Measurements from ENCODE around the gene SECISBP2L. TPM values are rescaled to one million over a fixed set of nuclear protein-coding genes. Genes with fewer than 3 reads are reported as not detected.

SECISBP2L gene
- total and polyA plus RNA-seq, 11 donors = 8.8 to 52.4 (median 36.8) TPM

DNA sequence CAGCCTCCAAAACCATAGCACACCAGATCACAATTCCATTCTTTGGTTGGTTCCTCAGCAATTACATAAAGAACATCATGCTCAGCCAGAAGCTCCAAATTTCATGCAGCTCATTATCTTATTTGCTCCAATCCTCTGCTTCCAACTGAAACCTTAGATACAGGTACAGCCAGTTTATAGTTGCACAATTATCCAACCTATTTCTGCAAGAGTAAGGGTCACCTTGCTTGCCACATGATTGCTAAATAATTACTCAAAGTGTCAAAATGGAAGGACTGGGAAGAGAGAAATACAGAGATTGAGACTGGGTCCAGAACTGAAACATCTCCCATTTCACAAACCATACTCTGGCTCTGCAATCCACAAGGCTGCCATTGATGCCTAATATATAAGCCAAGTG lies 59.1 kb downstream of the SECISBP2L start:
- intact Hi-C loops (cut with DNase I) = no loop called here
- ATAC-seq = no peak
- peaks cover 0 to 44% (median 35%) of the 10 kb centered on the region in 9 donors for H3K36me3 ChIP-seq
- H3K4me1 ChIP-seq = peaks cover 0 to 21% (median 8%) of the 10 kb centered on the region in 12 donors
- no peak overlapping the region for H3K27ac ChIP-seq
- no peaks in the 10 kb centered on the region for H3K27me3 ChIP-seq
- DNase-seq = no peak
- H3K9me3 ChIP-seq = no peaks in the 10 kb centered on the region
- TF ChIP-seq, protein P1, sequence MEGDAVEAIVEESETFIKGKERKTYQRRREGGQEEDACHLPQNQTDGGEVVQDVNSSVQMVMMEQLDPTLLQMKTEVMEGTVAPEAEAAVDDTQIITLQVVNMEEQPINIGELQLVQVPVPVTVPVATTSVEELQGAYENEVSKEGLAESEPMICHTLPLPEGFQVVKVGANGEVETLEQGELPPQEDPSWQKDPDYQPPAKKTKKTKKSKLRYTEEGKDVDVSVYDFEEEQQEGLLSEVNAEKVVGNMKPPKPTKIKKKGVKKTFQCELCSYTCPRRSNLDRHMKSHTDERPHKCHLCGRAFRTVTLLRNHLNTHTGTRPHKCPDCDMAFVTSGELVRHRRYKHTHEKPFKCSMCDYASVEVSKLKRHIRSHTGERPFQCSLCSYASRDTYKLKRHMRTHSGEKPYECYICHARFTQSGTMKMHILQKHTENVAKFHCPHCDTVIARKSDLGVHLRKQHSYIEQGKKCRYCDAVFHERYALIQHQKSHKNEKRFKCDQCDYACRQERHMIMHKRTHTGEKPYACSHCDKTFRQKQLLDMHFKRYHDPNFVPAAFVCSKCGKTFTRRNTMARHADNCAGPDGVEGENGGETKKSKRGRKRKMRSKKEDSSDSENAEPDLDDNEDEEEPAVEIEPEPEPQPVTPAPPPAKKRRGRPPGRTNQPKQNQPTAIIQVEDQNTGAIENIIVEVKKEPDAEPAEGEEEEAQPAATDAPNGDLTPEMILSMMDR (IDR thresholded peaks at IDR 0.05) = no peak
- no peak for TF ChIP-seq POLR2A (IDR thresholded peaks at IDR 0.05)
- H3K4me3 ChIP-seq = no peak overlapping the region

GRCh38 chr15:48986240-48986639 lies 60.0 kb downstream of the SECISBP2L start:
- peaks cover 0 to 35% (median 26%) of the 10 kb centered on the region in 9 donors for H3K36me3 ChIP-seq
- peaks cover 0 to 21% (median 8%) of the 10 kb centered on the region in 12 donors for H3K4me1 ChIP-seq
- H3K4me3 ChIP-seq = no peak overlapping the region
- TF ChIP-seq, protein P1 (IDR thresholded peaks at IDR 0.05) = no peak
- no peak for TF ChIP-seq POLR2A (IDR thresholded peaks at IDR 0.05)
- H3K9me3 ChIP-seq = no peaks in the 10 kb centered on the region
- DNase-seq (no peak), ATAC-seq (no peak)
- 85 to 92% (median 88%) methylated on average over 5 of the region's 5 CpGs for WGBS, 4 donors
- H3K27ac ChIP-seq = no peak overlapping the region
- H3K27me3 ChIP-seq = no peaks in the 10 kb centered on the region
- intact Hi-C loops (cut with DNase I) = no loop called here

DNA sequence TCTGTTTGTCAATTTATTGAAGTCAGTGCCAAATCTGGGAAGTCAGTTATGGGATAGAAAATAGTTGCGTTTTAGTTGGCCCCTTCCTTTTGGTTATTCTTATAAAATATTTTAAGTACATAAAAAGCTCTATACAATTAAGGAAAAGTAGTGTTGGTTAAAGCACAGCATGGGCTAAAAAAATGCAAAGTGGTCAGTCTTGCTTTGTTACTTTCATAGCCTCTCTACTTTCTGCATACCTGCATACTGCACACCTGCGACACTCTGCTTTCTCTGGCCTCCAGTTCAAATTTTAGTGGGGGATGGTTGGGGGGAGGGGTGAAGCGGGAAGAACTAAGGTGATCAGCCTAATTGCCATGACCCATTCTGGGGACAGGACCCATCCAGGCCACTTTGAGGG lies 60.7 kb downstream of the SECISBP2L start:
- Histone ChIP-seq H3K4me1 (peaks cover 0 to 21% (median 8%) of the 10 kb centered on the region in 12 donors), H3K27ac (peak overlapping the region in 1 of 12 donors; percentile 52), H3K4me3 (no peak overlapping the region), H3K9me3 (no peaks in the 10 kb centered on the region), H3K36me3 (peaks cover 0 to 28% (median 19%) of the 10 kb centered on the region in 9 donors), H3K27me3 (no peaks in the 10 kb centered on the region)
- ATAC-seq (no peak), DNase-seq (no peak)
- WGBS, 4 donors = 81 to 89% (median 85%) methylated on average over 3 of the region's 3 CpGs
- TF ChIP-seq, protein P1 (IDR thresholded peaks at IDR 0.05) = no peak
- TF ChIP-seq POLR2A (IDR thresholded peaks at IDR 0.05) = no peak
- intact Hi-C loops (cut with DNase I) = no loop called here

GRCh38 chr15:48984811-48985352 lies 61.4 kb downstream of the SECISBP2L start:
- ATAC-seq = peak; percentile 39 to 55 (median 47)
- no peak for DNase-seq
- H3K4me3 ChIP-seq = no peak overlapping the region
- H3K27me3 ChIP-seq = no peaks in the 10 kb centered on the region
- intact Hi-C loops (cut with DNase I) = no loop called here
- TF ChIP-seq, protein P1 (IDR thresholded peaks at IDR 0.05) = no peak
- no peak for TF ChIP-seq POLR2A (IDR thresholded peaks at IDR 0.05)
- peak overlapping the region in 4 of 12 donors; percentile 5 to 62 (median 36) for H3K27ac ChIP-seq
- H3K9me3 ChIP-seq = no peaks in the 10 kb centered on the region
- H3K4me1 ChIP-seq = peaks cover 0 to 21% (median 8%) of the 10 kb centered on the region in 12 donors
- peaks cover 0 to 21% (median 14%) of the 10 kb centered on the region in 9 donors for H3K36me3 ChIP-seq
- 43 to 58% (median 51%) methylated on average over 4 of the region's 4 CpGs for WGBS, 4 donors
